ENCODE measurements around the gene ABTB1. TPM values are rescaled to one million over a fixed set of nuclear protein-coding genes. Genes with fewer than 3 reads are reported as not detected.

ABTB1 gene
- total and polyA plus RNA-seq, 9 of the 15 experiments (the other 6 are each of a cell fraction or from before 2014, with no cell fraction given), result 0.04 to 2.3 (median 0.55) TPM; not detected in 1

DNA sequence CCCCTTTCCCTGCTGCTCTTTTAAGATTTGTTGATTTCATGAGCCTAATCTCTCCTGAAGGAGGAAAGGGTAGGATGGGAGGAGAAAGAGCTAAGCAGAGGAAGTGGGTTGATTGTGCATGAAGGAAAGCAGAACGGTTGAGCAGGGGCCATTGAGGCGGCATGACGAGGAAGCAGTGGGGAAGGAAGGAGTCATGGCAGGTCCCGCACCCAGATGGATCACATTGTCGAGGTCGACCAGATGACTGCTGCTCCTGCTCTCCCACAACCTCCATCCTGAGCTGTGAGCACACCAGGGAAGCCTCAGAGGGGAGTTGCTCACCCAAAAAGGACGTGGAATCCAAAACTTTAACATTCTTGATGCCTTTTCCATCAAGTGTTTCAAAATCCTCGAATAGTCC is 42.8 kb downstream of the ABTB1 start:
- Histone ChIP-seq H2AFZ (ENCODE audit: low read depth, low read length) (no peak overlapping the region), H3K9me1 (ENCODE audit: control insufficient read depth, insufficient read depth, low read length) (no peaks in the 10 kb centered on the region), H3K4me1 (replicated peaks in 1 of 2; ENCODE audit: control insufficient read depth in 2 of 2, insufficient read depth in 2 of 2, low read length in 2 of 2) (no peaks in the 10 kb centered on the region; a peak in 1 of 5 replicates), H3K36me3 (ENCODE audit: control insufficient read depth, insufficient read depth, low read length) (no peaks in the 10 kb centered on the region), H3K27me3 (ENCODE audit: control insufficient read depth in 2 of 2, insufficient read depth in 2 of 2, low read length in 2 of 2) (peaks cover 20 to 85% of the 10 kb centered on the region in 2 experiments; a peak in 4 of 5 replicates), H3K27ac (ENCODE audit: extremely low read depth, low read depth, low read length) (no peak overlapping the region), H3K9me3 (replicated peaks; ENCODE audit: control insufficient read depth, insufficient read depth, low read depth, low read length) (no peaks in the 10 kb centered on the region), H4K20me1 (replicated peaks; ENCODE audit: control insufficient read depth, insufficient read depth, low read length) (no peaks in the 10 kb centered on the region), H3K4me3 (no peak overlapping the region), H3K9ac (ENCODE audit: insufficient read depth in 1 of 2, low read depth in 2 of 2, low read length in 2 of 2) (no peak overlapping the region), H3K4me2 (ENCODE audit: insufficient read depth, low read length) (no peak overlapping the region), H3K79me2 (ENCODE audit: control insufficient read depth, insufficient read depth, low read length) (no peaks in the 10 kb centered on the region)
- ChIA-PET CTCF (ENCODE audit: low intra/inter-chr PET ratio) (no interaction called here), POLR2A (interaction anchor here (0.6 to 0.9 kb wide), 2 partner anchors 9 to 333 kb away, joined by 4 read pairs; no protein-coding TSS in a partner anchor)
- WGBS (ENCODE audit: insufficient coverage, low coverage, missing lambda C conversion rate), result 0% methylated on average over 4 of the region's 8 CpGs
- in situ Hi-C loops (cut with MboI), result no loop called here
- BruUV-seq (replicated peaks), result no TSS peak
- TF ChIP-seq, protein P1, sequence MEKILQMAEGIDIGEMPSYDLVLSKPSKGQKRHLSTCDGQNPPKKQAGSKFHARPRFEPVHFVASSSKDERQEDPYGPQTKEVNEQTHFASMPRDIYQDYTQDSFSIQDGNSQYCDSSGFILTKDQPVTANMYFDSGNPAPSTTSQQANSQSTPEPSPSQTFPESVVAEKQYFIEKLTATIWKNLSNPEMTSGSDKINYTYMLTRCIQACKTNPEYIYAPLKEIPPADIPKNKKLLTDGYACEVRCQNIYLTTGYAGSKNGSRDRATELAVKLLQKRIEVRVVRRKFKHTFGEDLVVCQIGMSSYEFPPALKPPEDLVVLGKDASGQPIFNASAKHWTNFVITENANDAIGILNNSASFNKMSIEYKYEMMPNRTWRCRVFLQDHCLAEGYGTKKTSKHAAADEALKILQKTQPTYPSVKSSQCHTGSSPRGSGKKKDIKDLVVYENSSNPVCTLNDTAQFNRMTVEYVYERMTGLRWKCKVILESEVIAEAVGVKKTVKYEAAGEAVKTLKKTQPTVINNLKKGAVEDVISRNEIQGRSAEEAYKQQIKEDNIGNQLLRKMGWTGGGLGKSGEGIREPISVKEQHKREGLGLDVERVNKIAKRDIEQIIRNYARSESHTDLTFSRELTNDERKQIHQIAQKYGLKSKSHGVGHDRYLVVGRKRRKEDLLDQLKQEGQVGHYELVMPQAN (IDR thresholded peaks at IDR 0.05; ENCODE audit: borderline replicate concordance), result no peak
- no peak for TF ChIP-seq RBM15 (IDR thresholded peaks at IDR 0.05; ENCODE audit: insufficient read depth, low read length)
- no peak for TF ChIP-seq RUNX1 (IDR thresholded peaks at IDR 0.05; ENCODE audit: low read depth)
- no peak for TF ChIP-seq EZH2 (IDR thresholded peaks at IDR 0.05; ENCODE audit: borderline replicate concordance, low read depth, low read length)
- TF ChIP-seq XRCC5 (IDR thresholded peaks at IDR 0.05; ENCODE audit: low read depth, low read length), result no peak
- TF ChIP-seq CCAR2 (IDR thresholded peaks at IDR 0.05; ENCODE audit: low read depth, low read length), result no peak
- no peak for TF ChIP-seq COPS2 (conservative IDR thresholded peaks at IDR 0.05)
- FAIRE-seq (no peak), ATAC-seq (no peak), DNase-seq (ENCODE audit: extremely low read depth in 1 of 4, low spot score in 3 of 4) (no peak)
- intact Hi-C loops (cut with micrococcal nuclease), result no loop called here

All from K562 (cell line).